ENCODE results near the gene IRAG1. TPM values are rescaled to one million over a fixed set of nuclear protein-coding genes. Genes with fewer than 3 reads are reported as not detected.

Gene IRAG1
- total RNA-seq, 2 experiments from 2014 or later: not detected

DNA sequence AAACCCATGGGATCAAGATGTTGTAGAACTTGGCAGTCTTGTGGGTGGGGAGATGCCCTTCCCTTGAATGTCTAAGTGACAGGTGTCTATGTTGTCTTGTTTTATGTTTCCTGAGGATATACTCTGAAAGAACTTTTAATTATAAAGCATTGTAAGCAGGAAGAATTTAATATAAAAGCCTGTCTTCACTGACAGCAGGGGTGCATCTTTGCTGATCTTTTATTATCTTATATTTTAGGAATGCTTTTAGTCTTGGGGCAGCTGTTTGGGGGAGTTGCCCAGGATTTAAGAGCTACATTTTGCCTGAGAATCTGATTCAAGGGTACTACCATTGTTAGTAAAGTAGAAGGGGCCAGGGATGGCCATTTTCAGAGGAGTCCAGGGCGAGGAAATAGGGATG lies 43.4 kb downstream of the IRAG1 start:
- ChIA-PET CTCF (interaction anchor here (1.3 to 9.2 kb wide), 2 partner anchors 109 to 237 kb away, joined by 7 to 146 read pairs; partner anchors contain the start of gene RNF141), POLR2A (no interaction called here)
- H3K9me3 Mint-ChIP-seq (ENCODE audit: insufficient read depth): no peaks in the 10 kb centered on the region
- H3K36me3 Mint-ChIP-seq (ENCODE audit: low read depth): no peaks in the 10 kb centered on the region
- H3K27ac Mint-ChIP-seq: no peak overlapping the region
- H3K4me3 Mint-ChIP-seq: no peak overlapping the region
- peaks cover 13% of the 10 kb centered on the region for H3K4me1 Mint-ChIP-seq (ENCODE audit: low read depth)
- ATAC-seq: no peak
- H3K27me3 Mint-ChIP-seq (ENCODE audit: low read depth): peaks cover 2% of the 10 kb centered on the region
- DNase-seq: no peak

DNA sequence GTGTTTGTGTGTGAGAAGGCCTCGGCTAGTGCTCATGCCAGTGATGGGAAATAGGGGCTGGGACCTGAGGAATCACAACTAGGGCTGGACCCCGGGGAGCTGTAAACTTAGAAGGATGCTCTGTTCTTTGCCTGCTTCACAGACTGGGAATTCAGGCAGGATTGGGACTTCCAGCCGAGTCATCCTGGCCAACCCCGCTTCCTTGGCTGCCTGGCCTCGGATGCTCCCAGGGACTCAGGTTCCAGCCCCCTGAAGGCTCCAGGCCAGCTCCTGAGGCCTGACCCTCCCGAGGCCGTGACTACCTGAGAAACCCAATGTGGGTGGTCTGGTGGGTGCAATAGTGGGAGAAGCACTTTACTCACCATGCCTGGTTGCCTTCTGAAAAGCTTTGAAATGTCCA lies 44.7 kb downstream of the IRAG1 start:
- DNase-seq (no peak), ATAC-seq (no peak)
- no peaks in the 10 kb centered on the region for H3K9me3 Mint-ChIP-seq (ENCODE audit: insufficient read depth)
- peaks cover 6% of the 10 kb centered on the region for H3K27me3 Mint-ChIP-seq (ENCODE audit: low read depth)
- ChIA-PET CTCF (interaction anchor here (0.8 to 9.2 kb wide), 3 partner anchors 107 to 243 kb away, joined by 4 to 146 read pairs (median 7); partner anchors contain the start of gene RNF141), POLR2A (no interaction called here)
- no peak overlapping the region for H3K4me3 Mint-ChIP-seq
- no peak overlapping the region for H3K27ac Mint-ChIP-seq
- no peaks in the 10 kb centered on the region for H3K36me3 Mint-ChIP-seq (ENCODE audit: low read depth)
- H3K4me1 Mint-ChIP-seq (ENCODE audit: low read depth): peaks cover 7% of the 10 kb centered on the region

- ChIA-PET POLR2A (no interaction called here), CTCF (interaction anchor here (1.0 to 2.2 kb wide), 4 partner anchors 8 to 90 kb away, joined by 3 to 7 read pairs (median 3); no protein-coding TSS in a partner anchor)
- H3K4me1 Mint-ChIP-seq (ENCODE audit: low read depth): peaks cover 7% of the 10 kb centered on the region
Measured at GRCh38 chr11:10646681-10647355, 46.7 kb downstream of the IRAG1 start.

DNA sequence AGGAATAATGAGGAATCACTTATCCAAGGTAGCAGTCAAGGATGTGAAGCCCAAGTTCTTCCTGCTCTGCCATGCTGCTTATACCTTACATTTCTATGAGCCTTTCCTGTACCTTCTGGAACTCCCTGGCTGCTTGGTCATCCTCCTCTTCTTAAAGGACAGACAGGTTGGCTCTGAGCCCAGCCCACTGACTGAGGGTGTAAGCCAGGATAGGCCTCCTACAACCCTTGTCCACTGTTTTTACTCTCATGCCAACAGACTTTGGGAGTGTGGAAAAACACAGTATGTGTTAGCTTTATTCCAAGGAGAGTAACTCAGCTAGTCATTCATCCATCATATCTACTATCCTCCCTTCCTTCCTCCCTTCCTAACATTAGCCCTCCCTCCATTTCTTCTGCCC lies 47.5 kb downstream of the IRAG1 start:
- Mint-ChIP-seq H3K4me3 (no peak overlapping the region), H3K4me1 (ENCODE audit: low read depth) (peaks cover 7% of the 10 kb centered on the region), H3K27me3 (ENCODE audit: low read depth) (peaks cover 4% of the 10 kb centered on the region), H3K36me3 (ENCODE audit: low read depth) (no peaks in the 10 kb centered on the region), H3K9me3 (ENCODE audit: insufficient read depth) (no peaks in the 10 kb centered on the region), H3K27ac (no peak overlapping the region)
- ATAC-seq: no peak
- ChIA-PET CTCF (interaction anchor here (1.6 to 2.2 kb wide), 2 partner anchors 8 to 232 kb away, joined by 5 to 7 read pairs; no protein-coding TSS in a partner anchor), POLR2A (no interaction called here)
- DNase-seq: no peak

More at GRCh38 chr11:10646681-10647355, 46.7 kb downstream of the IRAG1 start:
- ATAC-seq (no peak), DNase-seq (no peak)
- Mint-ChIP-seq H3K36me3 (ENCODE audit: low read depth) (no peaks in the 10 kb centered on the region), H3K9me3 (ENCODE audit: insufficient read depth) (no peaks in the 10 kb centered on the region), H3K27me3 (ENCODE audit: low read depth) (peaks cover 4% of the 10 kb centered on the region), H3K4me3 (no peak overlapping the region), H3K27ac (no peak overlapping the region)

DNA sequence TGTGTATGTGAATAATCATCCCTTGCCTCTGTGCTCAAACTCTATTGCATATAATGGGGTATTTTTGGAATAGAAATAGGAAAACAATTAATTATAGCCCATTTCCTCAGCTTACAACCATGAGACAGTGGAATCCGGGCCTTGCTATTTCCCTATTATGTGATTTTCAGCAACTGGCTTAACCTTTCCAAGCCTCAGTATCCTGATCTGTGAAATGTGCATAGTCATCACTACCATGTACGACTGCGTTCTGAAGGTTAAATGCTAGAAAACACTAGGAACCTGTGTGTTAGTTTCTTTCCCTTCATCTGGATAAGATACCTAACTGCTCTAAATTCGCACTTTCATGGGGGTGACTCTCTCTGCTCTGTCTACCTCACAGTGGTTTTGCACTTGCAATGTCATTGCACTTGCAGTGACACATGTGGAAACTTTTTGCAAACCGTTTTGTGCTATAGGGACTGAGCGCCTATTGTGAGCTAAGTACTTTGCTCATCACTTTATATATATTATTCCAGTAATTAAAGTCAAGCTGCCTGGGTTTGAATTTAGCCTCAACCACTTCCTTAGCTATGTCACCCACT lies 48.3 kb downstream of the IRAG1 start:
- Mint-ChIP-seq H3K4me3 (no peak overlapping the region), H3K27me3 (ENCODE audit: low read depth) (peaks cover 4% of the 10 kb centered on the region), H3K4me1 (ENCODE audit: low read depth) (peaks cover 7% of the 10 kb centered on the region), H3K9me3 (ENCODE audit: insufficient read depth) (no peaks in the 10 kb centered on the region), H3K36me3 (ENCODE audit: low read depth) (no peaks in the 10 kb centered on the region), H3K27ac (no peak overlapping the region)
- ATAC-seq (no peak), DNase-seq (no peak)
- POLR2A ChIA-PET: no interaction called here
- CTCF ChIA-PET: interaction anchor here (1.6 to 2.2 kb wide), 2 partner anchors 9 to 232 kb away, joined by 5 to 7 read pairs; no protein-coding TSS in a partner anchor

Other genes with a start within 250 kb of the IRAG1 start
- gene AMPD3, start 238.5 kb downstream of the IRAG1 start, total RNA-seq: 10 to 100 TPM; 11.9 to 12.3 TPM
- 10 to 100 TPM; 10.7 to 11.6 TPM for gene RNF141, start 152.6 kb downstream of the IRAG1 start, total RNA-seq
- not detected for gene LYVE1, start 125.1 kb downstream of the IRAG1 start, total RNA-seq
- gene CTR9, start 57.5 kb upstream of the IRAG1 start, total RNA-seq: 10 to 100 TPM; 43.4 to 44.0 TPM
- gene EIF4G2, start 115.2 kb upstream of the IRAG1 start, total RNA-seq: 100 to 1,000 TPM; 667 to 682 TPM
- gene ZBED5, start 164.3 kb upstream of the IRAG1 start, total RNA-seq: 10 to 100 TPM; 33.7 to 35.6 TPM

Data from activated CD8-positive, alpha-beta T cell treated with anti-CD3 and anti-CD28 coated beads, Interleukin-2, amount 10 ng/mL, durations not matched to agents 7 days and 5 days (primary cell).